PC-3 (cell line): ENCODE data around the gene UBXN6. TPM values are rescaled to one million over a fixed set of nuclear protein-coding genes. Genes with fewer than 3 reads are reported as not detected.

Experiments used
- ATAC-seq: fragments of 200-7000 bp; cut with Tn5 transposase; 2 replicates; pipeline ENCODE4 v1.9.1; 2020; ENCODE audit warnings: mild to moderate bottlenecking, moderate library complexity
- BruUV-seq: library from RNA; stranded (reverse); fragments of 400-500 nt; replicated peaks from 2 replicates; lab custom pipeline; 2021; lab: Mats Ljungman, UMichigan
- CTCF ChIA-PET: fragments of 300-600 bp; sonication (Branson Sonifier 250); formaldehyde crosslinking; loops from one replicate; lab custom pipeline; 2022; ENCODE audit warnings: antibody characterized with exemption; lab: Charles Lee
- POLR2A ChIA-PET: fragments of 300-600 bp; sonication (Branson Sonifier 250); formaldehyde crosslinking; loops from one replicate; lab custom pipeline; 2022; ENCODE audit warnings: antibody characterized with exemption; ENCODE audit not compliant: unreplicated experiment; lab: Charles Lee
- DNase-seq: peaks from one replicate; pipeline ENCODE4 v3.0.0-alpha.2; 2015
- H2AFZ ChIP-seq: fragments of 300-600 bp; sonication (generic); 2 replicates; pipeline ENCODE4 v1.6.0; 2016; ENCODE audit warnings: antibody characterized with exemption, low read length
- H3F3A ChIP-seq: fragments of 300-600 bp; sonication (generic); one replicate; pipeline ENCODE4 v1.6.0; 2017; ENCODE audit warnings: antibody characterized with exemption, low read length, control low read depth, mild to moderate bottlenecking; ENCODE audit not compliant: unreplicated experiment
- H3K27ac ChIP-seq: fragments of 300-600 bp; sonication (generic); 2 replicates; pipeline ENCODE4 v1.5.1; 2016; ENCODE audit warnings: mild to moderate bottlenecking, low read length
- H3K27me3 ChIP-seq: fragments of 300-600 bp; sonication (generic); 2 replicates; pipeline ENCODE4 v1.6.1; 2016; ENCODE audit warnings: low read length, mixed read lengths
- H3K36me3 ChIP-seq: fragments of 300-600 bp; sonication (generic); 2 replicates; pipeline ENCODE4 v1.6.1; 2016; ENCODE audit warnings: low read depth, mixed run types, low read length, mixed read lengths
- H3K4me1 ChIP-seq: fragments of 300-600 bp; sonication (generic); 2 replicates; pipeline ENCODE4 v1.5.1; 2016; ENCODE audit warnings: low read length; ENCODE audit not compliant: insufficient read depth
- H3K4me2 ChIP-seq: fragments of 300-600 bp; sonication (generic); 2 replicates; pipeline ENCODE4 v1.6.0; 2016; ENCODE audit warnings: low read length
- H3K4me3 ChIP-seq: fragments of 300-600 bp; sonication (generic); 2 replicates; pipeline ENCODE4 v1.5.1; 2016; ENCODE audit warnings: mild to moderate bottlenecking, low read length, mixed read lengths
- H3K79me2 ChIP-seq: fragments of 300-600 bp; sonication (generic); 2 replicates; pipeline ENCODE4 v1.6.1; 2017; ENCODE audit warnings: low read length, mixed read lengths
- H3K9ac ChIP-seq: fragments of 300-600 bp; sonication (generic); 2 replicates; pipeline ENCODE4 v1.6.0; 2016; ENCODE audit warnings: mild to moderate bottlenecking, low read length
- H3K9me2 ChIP-seq: fragments of 300-600 bp; sonication (generic); replicated peaks from 2 replicates; pipeline ENCODE4 v1.6.1; 2016; ENCODE audit warnings: mixed run types, low read length, mixed read lengths
- H3K9me3 ChIP-seq: fragments of 300-600 bp; sonication (generic); 2 replicates; pipeline ENCODE4 v1.6.1; 2016; ENCODE audit warnings: low read length, mixed read lengths
- H4K20me1 ChIP-seq: fragments of 300-600 bp; sonication (generic); 2 replicates; pipeline ENCODE4 v1.6.1; 2016; ENCODE audit warnings: low read length, mixed read lengths
- CTCF ChIP-seq: fragments of 300-600 bp; sonication (generic); conservative IDR thresholded peaks from 2 replicates; pipeline ENCODE4 v1.5.1; 2017; ENCODE audit warnings: antibody characterized with exemption, low read depth, mild to moderate bottlenecking, low read length
- EZH2 ChIP-seq: fragments of 300-600 bp; sonication (generic); IDR thresholded peaks from one replicate; pipeline ENCODE4 v1.6.1; 2017; ENCODE audit warnings: antibody characterized with exemption, mild to moderate bottlenecking, low read length; ENCODE audit not compliant: unreplicated experiment
- EZH2phosphoT487 ChIP-seq: fragments of 300-600 bp; sonication (generic); IDR thresholded peaks from 2 replicates; pipeline ENCODE4 v1.6.1; 2018; ENCODE audit warnings: mild to moderate bottlenecking, antibody characterized with exemption, low read length, borderline replicate concordance
- intact Hi-C: fragments of 100-400 bp; cut with micrococcal nuclease; formaldehyde crosslinking; loops from 2 replicates; pipeline ENCODE4 v1.9.0; 2023
- total RNA-seq: library from RNA; depleted of rRNA; stranded (reverse); fragments of >200 nt; gene quantifications from 2 replicates; pipeline ENCODE4 v1.2.3, GENCODE V29; 2014

UBXN6 gene
- total RNA-seq, 1 experiment from 2014 or later: 64.0 TPM

- H3K9me2 ChIP-seq: no peaks in the 10 kb centered on the region
- no peak for DNase-seq
These were observed 546 bp downstream of the UBXN6 start for GRCh38 chr19:4456843-4457653.

GRCh38 chr19:4456476-4456842 is 1.1 kb downstream of the UBXN6 start:
- peaks cover 17% of the 10 kb centered on the region for H3K79me2 ChIP-seq
- H3K4me3 ChIP-seq: peak overlapping the region; percentile 81
- no peaks in the 10 kb centered on the region for H3K36me3 ChIP-seq
- no peaks in the 10 kb centered on the region for H3K27me3 ChIP-seq
- ChIA-PET CTCF (no interaction called here), POLR2A (interaction anchor here (0.6 to 0.7 kb wide), 3 partner anchors 12 to 81 kb away, joined by 3 to 11 read pairs (median 4); no protein-coding TSS in a partner anchor)
- no peak for TF ChIP-seq EZH2phosphoT487
- TF ChIP-seq EZH2: no peak
- TF ChIP-seq CTCF: no peak
- peak overlapping the region; percentile 5; the same call in 1 of the 2 replicates for H3K27ac ChIP-seq
- H2AFZ ChIP-seq: peak overlapping the region; percentile 50; the same call in 1 of the 2 replicates
- no peaks in the 10 kb centered on the region for H3K9me3 ChIP-seq
- ATAC-seq (peak; percentile 33), DNase-seq (peak; percentile 34)
- H3K4me2 ChIP-seq: peak overlapping the region; percentile 88
- H4K20me1 ChIP-seq: no peaks in the 10 kb centered on the region
- peak overlapping the region; percentile 71 for H3K9ac ChIP-seq
- intact Hi-C loops: loop anchor here (2.0 kb wide), 1 partner anchor 210 kb away; the partner anchor contains the start of gene YJU2
- no peaks in the 10 kb centered on the region for H3F3A ChIP-seq
- H3K4me1 ChIP-seq: no peaks in the 10 kb centered on the region; the same call in 1 of the 2 replicates
- BruUV-seq: no TSS peak
- no peaks in the 10 kb centered on the region for H3K9me2 ChIP-seq

More at GRCh38 chr19:4456843-4457653, 546 bp downstream of the UBXN6 start:
- CTCF ChIA-PET: no interaction called here
- intact Hi-C loops: loop anchor here (2.0 kb wide), 1 partner anchor 210 kb away; the partner anchor contains the start of gene YJU2
- TF ChIP-seq EZH2phosphoT487: no peak
- no peak for TF ChIP-seq CTCF
- no peak for TF ChIP-seq EZH2
- Histone ChIP-seq H3K4me3 (peak overlapping the region; percentile 81), H3F3A (no peaks in the 10 kb centered on the region), H2AFZ (peak overlapping the region; percentile 50), H3K79me2 (peaks cover 17% of the 10 kb centered on the region), H3K4me1 (no peaks in the 10 kb centered on the region; the same call in 1 of the 2 replicates), H3K4me2 (peak overlapping the region; percentile 88), H3K27me3 (no peaks in the 10 kb centered on the region), H3K36me3 (no peaks in the 10 kb centered on the region), H4K20me1 (no peaks in the 10 kb centered on the region), H3K9ac (peak overlapping the region; percentile 71), H3K27ac (peak overlapping the region; percentile 5; the same call in 1 of the 2 replicates), H3K9me3 (no peaks in the 10 kb centered on the region)
- no TSS peak for BruUV-seq
- peak; percentile 37 for ATAC-seq
- POLR2A ChIA-PET: interaction anchor here (0.6 to 0.7 kb wide), 4 partner anchors 11 to 81 kb away, joined by 3 to 14 read pairs (median 8); no protein-coding TSS in a partner anchor
